ENCODE results near the gene SLC39A3. TPM values are rescaled to one million over a fixed set of nuclear protein-coding genes. Genes with fewer than 3 reads are reported as not detected.

The SLC39A3 gene
- polyA plus RNA-seq, 12 donors: 12.4 to 25.5 (median 14.6) TPM; not detected in 1

Other genes with a start within 250 kb of the SLC39A3 start
- 1 to 10 TPM in 11 of 12 donors, not detected in 1; 1.4 to 4.5 (median 2.5) TPM for gene GNG7, start 37.3 kb downstream of the SLC39A3 start, polyA plus RNA-seq (ENCODE audit: insufficient read length in 12 of 12)
- gene DIRAS1, start 18.6 kb downstream of the SLC39A3 start, polyA plus RNA-seq (ENCODE audit: insufficient read length in 12 of 12): 1 to 10 TPM in 10 of 12 donors, not detected in 2; 1.1 to 5.9 (median 2.0) TPM
- 100 to 1,000 TPM in 1 of 12 donors, 10 to 100 TPM in 10, not detected in 1; 61.4 to 104 (median 75.9) TPM for gene SGTA, start 43.3 kb upstream of the SLC39A3 start, polyA plus RNA-seq (ENCODE audit: insufficient read length in 12 of 12)
- 10 to 100 TPM in 11 of 12 donors, not detected in 1; 28.9 to 48.0 (median 38.7) TPM for gene THOP1, start 45.5 kb upstream of the SLC39A3 start, polyA plus RNA-seq (ENCODE audit: insufficient read length in 12 of 12)
- gene ZNF554, start 79.9 kb upstream of the SLC39A3 start, polyA plus RNA-seq (ENCODE audit: insufficient read length in 12 of 12): 1 to 10 TPM in 11 of 12 donors, not detected in 1; 4.9 to 7.2 (median 6.4) TPM
- 10 to 100 TPM in 10 of 12 donors, 1 to 10 TPM in 1, not detected in 1; 8.0 to 21.9 (median 14.7) TPM for gene ZNF555, start 101.5 kb upstream of the SLC39A3 start, polyA plus RNA-seq (ENCODE audit: insufficient read length in 12 of 12)
- gene ZNF556, start 127.3 kb upstream of the SLC39A3 start, polyA plus RNA-seq (ENCODE audit: insufficient read length in 12 of 12): 100 to 1,000 TPM in 1 of 12 donors, 10 to 100 TPM in 11; 12.9 to 123 (median 47.8) TPM
- 10 to 100 TPM in 1 of 12 donors, 1 to 10 TPM in 9, not detected in 2; 2.9 to 11.6 (median 3.5) TPM for gene ZNF57, start 160.9 kb upstream of the SLC39A3 start, polyA plus RNA-seq (ENCODE audit: insufficient read length in 12 of 12)
- 1 to 10 TPM in 10 of 12 donors, not detected in 2; 3.8 to 8.9 (median 4.8) TPM for gene ZNF77, start 205.0 kb upstream of the SLC39A3 start, polyA plus RNA-seq (ENCODE audit: insufficient read length in 12 of 12)
- under 1 TPM in 10 of 12 donors, not detected in 2; 0.21 to 0.92 (median 0.63) TPM for gene TLE6, start 237.5 kb upstream of the SLC39A3 start, polyA plus RNA-seq (ENCODE audit: insufficient read length in 12 of 12)